Measurements from ENCODE around the gene PHC1. TPM values are rescaled to one million over a fixed set of nuclear protein-coding genes. Genes with fewer than 3 reads are reported as not detected.

Gene PHC1
- total RNA-seq, 4 donors from 2014 or later: 9.3 to 23.6 (median 15.3) TPM

DNA sequence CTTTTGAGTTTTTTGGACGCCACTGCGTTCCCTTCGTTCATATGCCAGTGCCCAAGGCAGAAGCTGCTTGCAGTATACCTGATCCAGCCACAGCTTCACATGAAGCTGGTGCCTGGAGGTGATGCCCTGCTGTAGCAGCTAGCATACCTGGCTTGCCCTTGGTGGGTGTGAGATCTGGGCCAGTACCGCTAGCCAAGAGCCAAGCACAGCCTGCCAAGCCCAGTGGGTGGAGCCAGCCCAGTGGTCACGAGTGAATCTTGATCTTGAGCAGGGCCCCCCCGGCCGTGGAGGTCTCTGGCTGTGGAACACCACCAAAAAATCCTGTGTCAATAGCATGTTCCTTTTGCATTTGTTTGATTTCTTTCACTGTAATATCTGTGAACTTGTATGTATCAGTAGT, 42.5 kb downstream of the PHC1 start:
- Histone ChIP-seq H3K4me3 (no peak overlapping the region), H3K9me3 (no peaks in the 10 kb centered on the region), H3K27ac (no peak overlapping the region), H3K36me3 (no peaks in the 10 kb centered on the region), H3K4me1 (no peaks in the 10 kb centered on the region), H3K27me3 (no peaks in the 10 kb centered on the region)
- intact Hi-C loops (cut with DNase I; ENCODE audit: low total_unique reads): loop anchor here (10.0 kb wide), 1 partner anchor 78 kb away; no protein-coding TSS in a partner anchor
- in situ Hi-C loops (cut with MboI; ENCODE audit: low pct_ligation_motif_present in 1 of 4, low pct_unique_long_range_greater_than_20kb in 1 of 4, low sequenced_read_pairs in 3 of 4): no loop called here
- TF ChIP-seq POLR2A (IDR thresholded peaks at IDR 0.05) (no peak), CTCF (IDR thresholded peaks at IDR 0.05) (no peak)
- no peak for DNase-seq
- WGBS, 2 donors (ENCODE audit: low coverage in 1 of 2): 87 to 100% methylated on average over 3 to 6 of the region's 7 CpGs

- DNase-seq: no peak
- Histone ChIP-seq H3K4me3 (no peak overlapping the region), H3K9me3 (no peaks in the 10 kb centered on the region), H3K36me3 (no peaks in the 10 kb centered on the region), H3K4me1 (no peaks in the 10 kb centered on the region), H3K27me3 (no peaks in the 10 kb centered on the region), H3K27ac (no peak overlapping the region)
- TF ChIP-seq POLR2AphosphoS5 (IDR thresholded peaks at IDR 0.05) (no peak), CTCF (IDR thresholded peaks at IDR 0.05) (no peak), POLR2A (IDR thresholded peaks at IDR 0.05) (no peak), EP300 (IDR thresholded peaks at IDR 0.05; ENCODE audit: low read depth) (no peak)
- in situ Hi-C loops (cut with MboI; ENCODE audit: low pct_ligation_motif_present in 1 of 4, low pct_unique_long_range_greater_than_20kb in 1 of 4, low sequenced_read_pairs in 3 of 4): no loop called here
- 75 to 84% methylated on average over 4 of the region's 4 CpGs for WGBS, 2 donors (ENCODE audit: low coverage in 1 of 2)
- intact Hi-C loops (cut with DNase I; ENCODE audit: low total_unique reads): loop anchor here (10.0 kb wide), 1 partner anchor 77 kb away; no protein-coding TSS in a partner anchor
Observed at GRCh38 chr12:8957561-8957960, 43.3 kb downstream of the PHC1 start.

DNA sequence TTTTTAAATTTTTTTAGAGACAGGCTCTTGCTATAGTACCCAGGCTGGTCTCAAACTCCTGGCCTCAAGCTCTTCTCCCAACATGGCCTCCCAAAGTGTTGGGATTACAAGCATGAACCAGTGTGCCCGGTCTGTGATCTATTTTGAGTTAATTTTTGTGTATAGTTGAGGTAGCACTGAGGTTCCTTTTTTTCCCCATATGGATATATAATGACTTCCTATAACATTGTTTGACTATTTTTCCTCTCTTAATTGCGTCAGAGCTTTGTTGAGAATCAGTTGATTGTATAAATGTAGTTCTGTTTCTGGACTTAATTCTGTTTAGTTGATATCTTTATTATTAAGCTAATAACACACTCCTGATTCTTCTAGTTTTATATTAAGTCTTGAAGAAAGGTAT, 43.8 kb downstream of the PHC1 start:
- 56 to 59% methylated on average over 2 of the region's 2 CpGs for WGBS, 2 donors (ENCODE audit: low coverage in 1 of 2)
- DNase-seq: no peak
- H3K4me1 ChIP-seq: no peaks in the 10 kb centered on the region
- no peaks in the 10 kb centered on the region for H3K27me3 ChIP-seq
- in situ Hi-C loops (cut with MboI; ENCODE audit: low pct_ligation_motif_present in 1 of 4, low pct_unique_long_range_greater_than_20kb in 1 of 4, low sequenced_read_pairs in 3 of 4): no loop called here
- intact Hi-C loops (cut with DNase I; ENCODE audit: low total_unique reads): loop anchor here (10.0 kb wide), 1 partner anchor 77 kb away; no protein-coding TSS in a partner anchor
- H3K4me3 ChIP-seq: no peak overlapping the region
- H3K27ac ChIP-seq: no peak overlapping the region
- H3K9me3 ChIP-seq: no peaks in the 10 kb centered on the region
- no peak for TF ChIP-seq POLR2A (IDR thresholded peaks at IDR 0.05)
- TF ChIP-seq CTCF (IDR thresholded peaks at IDR 0.05): no peak
- no peak for TF ChIP-seq EP300 (IDR thresholded peaks at IDR 0.05; ENCODE audit: low read depth)
- no peak for TF ChIP-seq POLR2AphosphoS5 (IDR thresholded peaks at IDR 0.05)
- no peaks in the 10 kb centered on the region for H3K36me3 ChIP-seq

- TF ChIP-seq EP300 (IDR thresholded peaks at IDR 0.05; ENCODE audit: low read depth) (no peak), POLR2A (IDR thresholded peaks at IDR 0.05) (no peak), POLR2AphosphoS5 (IDR thresholded peaks at IDR 0.05) (no peak), CTCF (IDR thresholded peaks at IDR 0.05) (no peak)
- Histone ChIP-seq H3K4me3 (no peak overlapping the region), H3K27ac (no peak overlapping the region), H3K27me3 (no peaks in the 10 kb centered on the region), H3K36me3 (no peaks in the 10 kb centered on the region), H3K9me3 (no peaks in the 10 kb centered on the region), H3K4me1 (no peaks in the 10 kb centered on the region)
- WGBS, 2 donors (ENCODE audit: low coverage in 1 of 2): 85 to 94% methylated on average over 2 of the region's 2 CpGs
- in situ Hi-C loops (cut with MboI; ENCODE audit: low pct_ligation_motif_present in 1 of 4, low pct_unique_long_range_greater_than_20kb in 1 of 4, low sequenced_read_pairs in 3 of 4) (no loop called here), intact Hi-C loops (cut with DNase I; ENCODE audit: low total_unique reads) (no loop called here)
- no peak for DNase-seq
Observed at GRCh38 chr12:8960176-8960575, 45.9 kb downstream of the PHC1 start.

Measured in transverse colon (tissue), 4 donors.